MM.1S (cell line): ENCODE data around the gene SPECC1.

Source experiments
- DNase-seq: peaks from one replicate; pipeline ENCODE4 v3.0.0-alpha.2; 2015
- H2AFZ ChIP-seq: fragments of 300-600 bp; sonication (generic); 2 replicates; pipeline ENCODE4 v1.6.0; 2016; ENCODE audit warnings: antibody characterized with exemption, low read length
- H3F3A ChIP-seq: fragments of 300-600 bp; sonication (generic); 2 replicates; pipeline ENCODE4 v1.6.1; 2016; ENCODE audit warnings: mild to moderate bottlenecking, antibody characterized with exemption, low read length, moderate library complexity, mixed read lengths; ENCODE audit not compliant: insufficient read depth
- H3K27ac ChIP-seq: fragments of 300-600 bp; sonication (generic); 2 replicates; pipeline ENCODE4 v1.5.1; 2016; ENCODE audit warnings: mild to moderate bottlenecking, low read length
- H3K27me3 ChIP-seq: fragments of 300-600 bp; sonication (generic); replicated peaks from 2 replicates; pipeline ENCODE4 v1.6.0; 2016; ENCODE audit warnings: low read length; ENCODE audit not compliant: insufficient read depth
- H3K36me3 ChIP-seq: fragments of 300-600 bp; sonication (generic); replicated peaks from 2 replicates; pipeline ENCODE4 v1.6.1; 2016; ENCODE audit warnings: mild to moderate bottlenecking, low read length, mixed read lengths; ENCODE audit not compliant: insufficient read depth
- H3K4me1 ChIP-seq: fragments of 300-600 bp; sonication (generic); 2 replicates; pipeline ENCODE4 v1.6.1; 2016; ENCODE audit warnings: low read length, mixed read lengths
- H3K4me2 ChIP-seq: fragments of 300-600 bp; sonication (generic); 2 replicates; pipeline ENCODE4 v1.6.0; 2016; ENCODE audit warnings: low read depth, low read length
- H3K4me3 ChIP-seq: fragments of 300-600 bp; sonication (generic); 2 replicates; pipeline ENCODE4 v1.5.1; 2016; ENCODE audit warnings: low read length, mixed read lengths
- H3K79me2 ChIP-seq: fragments of 300-600 bp; sonication (generic); 2 replicates; pipeline ENCODE4 v1.6.1; 2016; ENCODE audit warnings: mixed run types, low read length, mixed read lengths
- H3K9ac ChIP-seq: fragments of 300-600 bp; sonication (generic); 2 replicates; pipeline ENCODE4 v1.6.1; 2016; ENCODE audit warnings: low read length, mixed read lengths
- H3K9me2 ChIP-seq: fragments of 300-600 bp; sonication (generic); replicated peaks from 2 replicates; pipeline ENCODE4 v1.6.1; 2016; ENCODE audit warnings: mild to moderate bottlenecking, low read length, mixed read lengths; ENCODE audit not compliant: insufficient read depth
- H3K9me3 ChIP-seq: fragments of 300-600 bp; sonication (generic); replicated peaks from 2 replicates; pipeline ENCODE4 v1.6.1; 2016; ENCODE audit warnings: mild to moderate bottlenecking, low read length, mixed read lengths; ENCODE audit not compliant: insufficient read depth
- H4K20me1 ChIP-seq: fragments of 300-600 bp; sonication (generic); 2 replicates; pipeline ENCODE4 v1.6.1; 2016; ENCODE audit warnings: mild to moderate bottlenecking, low read length, moderate library complexity, mixed read lengths; ENCODE audit not compliant: insufficient read depth
- CTCF ChIP-seq: fragments of 300-600 bp; sonication (generic); IDR thresholded peaks from 2 replicates; pipeline ENCODE4 v1.5.1; 2016; ENCODE audit warnings: antibody characterized with exemption, low read length, mixed read lengths
- EZH2 ChIP-seq: fragments of 300-600 bp; sonication (generic); optimal IDR thresholded peaks from 2 replicates; pipeline ENCODE3; 2017; ENCODE audit warnings: low read depth, mild to moderate bottlenecking, antibody characterized with exemption, low read length, mixed read lengths
- EZH2phosphoT487 ChIP-seq: fragments of 300-600 bp; sonication (generic); IDR thresholded peaks from 2 replicates; pipeline ENCODE4 v1.6.1; 2018; ENCODE audit warnings: antibody characterized with exemption, low read length

SPECC1 gene

GRCh38 chr17:20246692-20247091 lies 237.5 kb downstream of the SPECC1 start:
- H3K9me3 ChIP-seq: no peaks in the 10 kb centered on the region
- H3K36me3 ChIP-seq: 0 out of 2 replicates have a peak, but pooled peaks cover 3% of the 10 kb centered on the region
- H3K27me3 ChIP-seq: no peaks in the 10 kb centered on the region
- H3K4me1 ChIP-seq: peaks cover 5% of the 10 kb centered on the region; the same call in 1 of the 2 replicates
- H4K20me1 ChIP-seq: no peaks in the 10 kb centered on the region
- H3K9me2 ChIP-seq: no peaks in the 10 kb centered on the region
- H3K4me2 ChIP-seq: no peak overlapping the region
- H3K79me2 ChIP-seq: no peaks in the 10 kb centered on the region
- H3F3A ChIP-seq: no peaks in the 10 kb centered on the region
- no peak overlapping the region for H2AFZ ChIP-seq
- TF ChIP-seq EZH2phosphoT487 (no peak), EZH2 (no peak), CTCF (no peak)
- H3K4me3 ChIP-seq: no peak overlapping the region
- no peak overlapping the region for H3K9ac ChIP-seq
- no peak overlapping the region for H3K27ac ChIP-seq
- DNase-seq: no peak

- 0 out of 2 replicates have a peak, but pooled peaks cover 5% of the 10 kb centered on the region for H3K4me1 ChIP-seq
- H3K9ac ChIP-seq: no peak overlapping the region
- no peak overlapping the region for H3K27ac ChIP-seq
- H3F3A ChIP-seq: no peaks in the 10 kb centered on the region
- H4K20me1 ChIP-seq: no peaks in the 10 kb centered on the region
- H3K4me2 ChIP-seq: no peak overlapping the region
- H3K4me3 ChIP-seq: no peak overlapping the region
- no peaks in the 10 kb centered on the region for H3K79me2 ChIP-seq
- TF ChIP-seq EZH2 (no peak), CTCF (no peak), EZH2phosphoT487 (no peak)
- H3K9me2 ChIP-seq: no peaks in the 10 kb centered on the region
- no peaks in the 10 kb centered on the region for H3K27me3 ChIP-seq
- H2AFZ ChIP-seq: no peak overlapping the region
- DNase-seq: no peak
- no peaks in the 10 kb centered on the region for H3K9me3 ChIP-seq
- H3K36me3 ChIP-seq: 0 out of 2 replicates have a peak, but pooled peaks cover 3% of the 10 kb centered on the region
Observed at GRCh38 chr17:20253323-20253722, 244.2 kb downstream of the SPECC1 start.

- Histone ChIP-seq H3K36me3 (0 out of 2 replicates have a peak, but pooled peaks cover 3% of the 10 kb centered on the region), H3K27me3 (no peaks in the 10 kb centered on the region), H3K9ac (no peak overlapping the region), H3K4me3 (no peak overlapping the region), H4K20me1 (no peaks in the 10 kb centered on the region), H3F3A (no peaks in the 10 kb centered on the region), H3K9me2 (no peaks in the 10 kb centered on the region), H3K4me2 (no peak overlapping the region), H3K4me1 (0 out of 2 replicates have a peak, but pooled peaks cover 3% of the 10 kb centered on the region), H3K9me3 (no peaks in the 10 kb centered on the region), H2AFZ (no peak overlapping the region), H3K79me2 (no peaks in the 10 kb centered on the region), H3K27ac (no peak overlapping the region)
- TF ChIP-seq CTCF: no peak
- no peak for TF ChIP-seq EZH2
- TF ChIP-seq EZH2phosphoT487: no peak
- DNase-seq: no peak
Observed at GRCh38 chr17:20254541-20254940, 245.4 kb downstream of the SPECC1 start.
